ENCODE results near the gene AVL9. TPM values are rescaled to one million over a fixed set of nuclear protein-coding genes. Genes with fewer than 3 reads are reported as not detected.

Gene AVL9
- total RNA-seq, 4 donors from 2014 or later = 15.2 to 29.3 (median 18.1) TPM

DNA sequence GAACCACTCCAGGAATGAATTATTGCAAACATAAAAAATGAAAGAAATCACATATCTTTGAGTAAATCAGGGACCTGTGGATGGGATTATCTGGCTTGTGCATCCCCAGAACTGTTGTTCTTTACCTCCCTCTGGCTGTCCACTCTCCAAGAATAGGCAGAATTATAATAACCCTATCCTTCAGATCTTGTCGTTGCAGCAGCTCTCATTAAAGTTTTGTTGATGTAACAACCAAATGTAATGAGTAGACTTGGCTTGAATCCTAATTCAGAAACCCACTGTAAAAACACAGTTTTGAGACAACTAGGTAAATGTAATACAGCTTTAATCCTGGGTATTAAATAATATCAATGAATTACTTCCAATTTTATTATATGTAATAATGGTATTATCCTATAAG lies 21.3 kb upstream of the AVL9 start:
- H3K4me3 ChIP-seq (ENCODE audit: low read depth, poor library complexity, severe bottlenecking) = no peak overlapping the region
- no peak for TF ChIP-seq POLR2A (IDR thresholded peaks at IDR 0.05)
- TF ChIP-seq, protein P1, sequence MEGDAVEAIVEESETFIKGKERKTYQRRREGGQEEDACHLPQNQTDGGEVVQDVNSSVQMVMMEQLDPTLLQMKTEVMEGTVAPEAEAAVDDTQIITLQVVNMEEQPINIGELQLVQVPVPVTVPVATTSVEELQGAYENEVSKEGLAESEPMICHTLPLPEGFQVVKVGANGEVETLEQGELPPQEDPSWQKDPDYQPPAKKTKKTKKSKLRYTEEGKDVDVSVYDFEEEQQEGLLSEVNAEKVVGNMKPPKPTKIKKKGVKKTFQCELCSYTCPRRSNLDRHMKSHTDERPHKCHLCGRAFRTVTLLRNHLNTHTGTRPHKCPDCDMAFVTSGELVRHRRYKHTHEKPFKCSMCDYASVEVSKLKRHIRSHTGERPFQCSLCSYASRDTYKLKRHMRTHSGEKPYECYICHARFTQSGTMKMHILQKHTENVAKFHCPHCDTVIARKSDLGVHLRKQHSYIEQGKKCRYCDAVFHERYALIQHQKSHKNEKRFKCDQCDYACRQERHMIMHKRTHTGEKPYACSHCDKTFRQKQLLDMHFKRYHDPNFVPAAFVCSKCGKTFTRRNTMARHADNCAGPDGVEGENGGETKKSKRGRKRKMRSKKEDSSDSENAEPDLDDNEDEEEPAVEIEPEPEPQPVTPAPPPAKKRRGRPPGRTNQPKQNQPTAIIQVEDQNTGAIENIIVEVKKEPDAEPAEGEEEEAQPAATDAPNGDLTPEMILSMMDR (IDR thresholded peaks at IDR 0.05) = no peak
- no peak for DNase-seq (ENCODE audit: low spot score in 2 of 2)
- 58 to 60% methylated on average over 1 of the region's 1 CpG for WGBS, 2 donors
- intact Hi-C loops (cut with DNase I; ENCODE audit: low total_unique reads) = no loop called here

DNA sequence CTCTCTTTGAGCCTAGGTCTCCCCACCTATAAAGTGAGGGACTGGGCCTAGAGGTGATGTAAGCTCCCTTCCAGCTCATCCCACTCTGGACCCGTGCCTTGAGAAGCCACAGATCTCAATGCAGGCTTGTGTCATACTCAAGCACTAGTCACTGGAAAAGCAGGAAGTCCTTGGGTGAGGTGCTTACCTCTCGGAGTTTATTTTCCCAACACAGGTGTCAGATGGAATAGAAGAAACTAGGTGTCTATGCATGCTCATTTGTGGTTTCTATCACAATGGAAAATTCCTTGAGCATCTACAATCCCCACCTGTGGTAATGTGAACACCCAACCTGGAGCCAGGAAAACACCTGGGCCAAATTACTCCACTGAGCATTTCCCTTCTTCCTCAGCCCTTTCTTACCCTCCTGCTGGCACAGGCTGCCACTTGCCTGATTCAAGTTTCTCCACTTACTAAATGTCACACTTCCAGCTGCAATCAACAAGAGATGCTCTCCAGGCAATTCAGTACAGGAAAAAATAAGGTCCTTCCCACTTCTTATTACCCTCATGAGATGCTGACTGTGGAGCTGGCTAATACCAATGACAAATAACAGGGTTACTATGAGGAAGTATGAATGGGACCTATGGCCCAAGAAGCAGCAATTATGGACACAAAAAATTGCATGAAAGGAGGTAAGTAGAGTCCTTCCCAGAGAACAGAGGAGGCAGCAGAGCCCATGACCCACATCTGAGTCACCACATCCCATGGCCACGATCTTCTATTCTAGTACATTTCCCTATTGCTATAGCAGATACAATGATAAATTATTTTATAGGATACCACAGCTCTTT lies 18.3 kb upstream of the AVL9 start:
- TF ChIP-seq POLR2A (IDR thresholded peaks at IDR 0.05) = no peak
- TF ChIP-seq, protein P1 (IDR thresholded peaks at IDR 0.05) = no peak
- 30 to 54% methylated on average over 3 of the region's 3 CpGs for WGBS, 2 donors
- no peak overlapping the region for H3K4me3 ChIP-seq (ENCODE audit: low read depth, poor library complexity, severe bottlenecking)
- DNase-seq (ENCODE audit: low spot score in 2 of 2) = no peak
- intact Hi-C loops (cut with DNase I; ENCODE audit: low total_unique reads) = no loop called here

DNA sequence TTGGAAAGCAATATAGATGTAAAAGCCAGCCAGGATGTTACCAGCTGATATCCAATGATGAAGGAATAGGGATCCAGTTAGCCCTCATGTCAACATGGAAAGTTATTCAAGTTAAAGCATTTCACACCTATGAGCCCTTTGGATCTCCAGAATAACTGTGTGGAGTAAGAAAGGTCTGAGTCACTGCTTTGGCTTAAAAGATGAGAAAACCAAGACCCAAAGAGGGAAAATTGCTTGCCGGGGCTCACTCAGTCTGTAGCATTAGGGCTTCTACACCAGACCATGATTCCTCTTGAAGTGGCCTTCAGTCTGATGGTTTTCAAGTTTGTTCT lies 17.7 kb upstream of the AVL9 start:
- DNase-seq (ENCODE audit: low spot score in 2 of 2) = no peak
- WGBS, 2 donors = 79 to 83% methylated on average over 1 of the region's 1 CpG
- TF ChIP-seq POLR2A (IDR thresholded peaks at IDR 0.05) = no peak
- TF ChIP-seq, protein P1 (IDR thresholded peaks at IDR 0.05) = no peak
- no peak overlapping the region for H3K4me3 ChIP-seq (ENCODE audit: low read depth, poor library complexity, severe bottlenecking)
- intact Hi-C loops (cut with DNase I; ENCODE audit: low total_unique reads) = no loop called here

DNA sequence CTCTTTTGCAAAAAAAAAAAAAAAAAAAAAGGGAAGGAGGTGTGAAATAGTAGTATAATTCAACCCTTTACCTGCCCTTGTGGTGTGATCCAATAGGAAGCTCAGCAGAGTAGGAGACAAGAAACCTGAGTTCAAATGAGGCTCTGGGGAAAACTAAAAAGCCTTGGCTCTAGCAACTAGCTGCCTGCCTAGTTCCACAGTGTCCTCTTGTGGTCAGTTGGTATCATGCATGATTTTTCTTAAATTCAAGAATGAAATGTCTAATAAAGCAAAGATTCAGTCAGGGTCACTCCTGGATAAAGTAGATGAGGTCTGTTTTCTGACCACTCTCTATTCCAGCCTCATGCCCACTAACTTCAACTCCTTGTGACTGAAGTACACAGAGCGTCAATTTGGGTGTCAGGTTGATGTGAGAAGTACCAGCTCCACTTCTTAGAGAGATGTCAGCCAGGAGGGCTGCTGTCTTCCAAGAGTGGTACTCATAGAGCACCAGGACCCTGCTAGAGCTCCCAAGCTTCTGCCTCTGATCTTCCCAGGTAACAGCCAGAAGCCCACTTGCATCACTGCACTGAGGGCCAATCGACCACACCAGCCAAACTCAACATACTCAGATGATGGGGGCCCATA lies 15.6 kb upstream of the AVL9 start:
- 74 to 84% methylated on average over 2 of the region's 2 CpGs for WGBS, 2 donors
- DNase-seq (ENCODE audit: low spot score in 2 of 2) = no peak
- intact Hi-C loops (cut with DNase I; ENCODE audit: low total_unique reads) = no loop called here
- TF ChIP-seq, protein P1 (IDR thresholded peaks at IDR 0.05) = no peak
- TF ChIP-seq POLR2A (IDR thresholded peaks at IDR 0.05) = no peak
- no peak overlapping the region for H3K4me3 ChIP-seq (ENCODE audit: low read depth, poor library complexity, severe bottlenecking)

DNA sequence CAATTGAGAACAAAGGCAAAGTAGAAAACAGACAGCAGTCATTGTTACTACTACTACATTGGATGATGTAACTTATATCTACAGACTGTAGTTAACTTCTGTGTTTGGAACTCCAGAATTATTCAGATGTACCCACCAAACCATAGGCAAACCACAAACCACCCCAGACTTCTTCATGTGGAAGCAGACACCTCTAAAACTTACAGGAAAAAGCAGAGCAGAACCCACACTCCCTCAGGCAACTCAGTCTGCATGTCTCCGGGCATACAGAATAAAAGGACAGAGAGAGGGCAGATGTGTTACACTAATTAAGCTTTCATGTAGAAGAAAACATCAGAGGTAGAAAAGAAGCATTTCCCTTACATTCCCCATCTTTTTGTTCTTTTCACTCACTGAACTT lies 14.1 kb upstream of the AVL9 start:
- TF ChIP-seq, protein P1 (IDR thresholded peaks at IDR 0.05) = no peak
- DNase-seq (ENCODE audit: low spot score in 2 of 2) = no peak
- 37 to 65% methylated on average over 1 of the region's 1 CpG for WGBS, 2 donors
- intact Hi-C loops (cut with DNase I; ENCODE audit: low total_unique reads) = no loop called here
- no peak overlapping the region for H3K4me3 ChIP-seq (ENCODE audit: low read depth, poor library complexity, severe bottlenecking)

All from lower leg skin (tissue), 4 donors.